Measurements from ENCODE around the gene ANTXR1.

ANTXR1 gene
- total RNA-seq, result 0 to 0.21 (median 0.05) reads per million in 3 experiments

DNA sequence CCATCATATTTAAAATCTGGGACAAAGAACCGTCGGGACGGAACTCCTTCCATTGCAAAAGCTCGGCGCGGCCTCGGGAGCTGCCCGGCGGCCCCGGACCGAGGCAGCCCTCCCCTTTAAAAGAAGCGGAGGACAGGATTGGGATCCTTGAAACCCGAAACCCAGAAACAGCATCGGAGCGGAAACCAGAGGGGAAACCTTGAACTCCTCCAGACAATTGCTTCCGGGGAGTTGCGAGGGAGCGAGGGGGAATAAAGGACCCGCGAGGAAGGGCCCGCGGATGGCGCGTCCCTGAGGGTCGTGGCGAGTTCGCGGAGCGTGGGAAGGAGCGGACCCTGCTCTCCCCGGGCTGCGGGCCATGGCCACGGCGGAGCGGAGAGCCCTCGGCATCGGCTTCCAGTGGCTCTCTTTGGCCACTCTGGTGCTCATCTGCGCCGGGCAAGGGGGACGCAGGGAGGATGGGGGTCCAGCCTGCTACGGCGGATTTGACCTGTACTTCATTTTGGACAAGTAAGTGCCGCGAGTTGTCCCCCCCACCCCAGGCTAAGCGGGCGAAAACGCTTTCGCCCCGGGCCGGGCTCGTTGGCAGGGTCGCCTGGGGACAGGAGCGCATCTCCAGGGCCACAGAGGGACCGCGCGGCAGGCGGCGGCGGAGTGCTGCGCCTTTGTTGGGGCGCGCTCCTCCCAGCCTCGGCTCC is at the start of gene ANTXR1:
Gene ANTXR1 (plus strand): TSS at position 38 of the 698 bp plus-strand sequence. CDS start 321 bp downstream, at position 359.
- DNase-seq, result no peak

DNA sequence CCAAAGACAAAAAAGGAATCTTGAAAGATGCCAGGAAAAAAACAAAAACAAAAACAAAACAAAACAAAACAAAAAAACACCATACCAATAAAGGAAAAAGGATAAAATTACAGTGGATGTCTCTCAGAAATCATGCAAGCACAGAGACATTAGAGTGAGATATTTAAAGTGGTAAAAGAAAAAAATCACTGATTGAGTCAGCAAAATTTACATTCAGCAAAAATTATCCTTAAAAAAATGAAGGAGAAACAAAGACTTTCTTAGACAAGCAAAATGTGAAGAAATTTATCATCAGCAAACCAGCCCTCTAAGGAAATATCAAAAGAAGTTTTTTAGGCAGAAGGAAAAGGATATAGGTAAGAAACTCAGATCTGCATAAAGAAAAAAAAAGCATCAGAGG is 48.7 kb upstream of the ANTXR1 start:
- DNase-seq, result no peak

DNA sequence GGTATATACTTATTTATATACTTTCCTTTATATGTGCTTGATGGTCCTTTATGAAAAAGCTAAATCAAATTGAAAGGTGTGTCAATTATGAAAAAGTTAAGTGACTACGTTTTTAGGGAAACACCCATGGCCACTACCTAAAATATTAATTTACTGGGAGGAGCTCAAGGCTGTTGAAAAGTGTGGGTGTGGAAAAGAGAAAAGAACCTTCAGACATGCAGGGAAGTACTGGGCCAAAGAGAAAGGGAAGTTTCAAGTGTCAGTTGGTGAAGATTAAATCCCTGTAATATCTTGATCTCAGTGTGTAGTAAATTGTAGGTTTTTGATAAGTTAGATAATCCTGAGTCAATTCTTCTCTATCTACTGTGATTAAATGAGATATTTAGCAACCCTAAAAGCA is 44.8 kb upstream of the ANTXR1 start:
- no peak for DNase-seq

DNA sequence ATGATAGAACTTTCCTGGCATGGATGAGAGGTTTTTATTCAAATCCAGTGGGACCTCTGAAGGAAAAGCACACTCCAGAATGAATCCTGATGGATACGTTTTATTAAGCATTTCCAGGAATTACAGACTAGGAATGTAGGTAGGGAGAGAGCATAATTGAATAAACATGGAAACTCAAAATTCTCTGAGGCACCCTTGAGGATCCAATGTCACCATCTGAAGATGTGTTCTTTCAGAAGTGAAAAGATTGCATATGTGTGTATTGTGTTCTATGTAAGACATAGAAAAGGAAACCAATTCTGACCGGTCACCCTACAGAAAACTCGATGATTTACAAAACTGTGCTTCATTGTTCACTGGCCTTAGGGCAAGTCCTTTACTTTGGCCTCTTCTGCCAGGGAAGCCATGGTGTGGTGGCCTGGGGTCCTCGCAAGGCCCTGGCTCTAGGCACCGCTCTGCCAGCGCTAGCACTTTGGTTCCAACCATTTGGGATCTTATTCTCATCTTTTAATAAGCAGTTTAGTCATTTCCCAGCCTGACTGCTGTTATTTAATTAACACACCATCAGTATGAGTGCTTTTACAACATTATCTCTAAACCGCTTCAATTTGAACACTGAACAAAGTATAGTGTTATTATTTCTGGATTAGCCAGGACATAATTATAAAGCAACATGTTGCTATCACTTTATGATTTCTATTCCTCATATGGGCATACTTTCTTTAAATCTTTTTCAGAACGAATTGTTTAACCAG is 43.1 kb upstream of the ANTXR1 start:
- DNase-seq, result no peak

DNA sequence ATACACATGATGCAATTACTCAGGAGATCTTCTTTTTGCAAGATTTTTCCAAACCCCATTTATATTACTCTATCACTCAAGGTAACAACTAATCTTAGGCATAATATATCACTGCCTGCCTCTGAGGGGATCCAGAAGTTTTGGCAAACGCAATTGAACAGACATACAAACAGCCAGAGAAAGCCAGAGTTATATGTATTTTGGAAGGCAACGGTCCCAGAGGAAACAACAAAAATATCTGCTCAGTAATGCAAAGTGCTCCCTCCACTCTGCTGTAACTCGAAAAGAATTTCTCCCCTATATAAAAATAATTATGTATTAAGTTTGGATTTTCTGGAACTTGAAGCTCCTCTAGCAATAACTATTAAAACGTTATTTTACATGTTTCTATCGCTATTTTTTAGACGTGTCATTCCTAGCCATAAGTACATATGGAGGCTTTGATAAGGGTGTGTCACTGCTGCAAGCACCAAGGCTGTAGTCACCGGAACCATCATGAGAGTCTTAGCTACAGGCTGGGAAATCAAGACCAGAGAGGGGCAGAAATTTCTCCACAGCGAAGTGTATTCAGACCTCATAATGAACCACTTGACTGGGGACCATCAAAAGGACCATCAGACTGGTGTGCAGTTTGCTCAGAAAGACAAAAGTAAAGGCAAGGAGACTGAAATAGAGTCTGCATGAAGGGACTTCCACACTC is 42.3 kb upstream of the ANTXR1 start:
- no peak for DNase-seq

DNA sequence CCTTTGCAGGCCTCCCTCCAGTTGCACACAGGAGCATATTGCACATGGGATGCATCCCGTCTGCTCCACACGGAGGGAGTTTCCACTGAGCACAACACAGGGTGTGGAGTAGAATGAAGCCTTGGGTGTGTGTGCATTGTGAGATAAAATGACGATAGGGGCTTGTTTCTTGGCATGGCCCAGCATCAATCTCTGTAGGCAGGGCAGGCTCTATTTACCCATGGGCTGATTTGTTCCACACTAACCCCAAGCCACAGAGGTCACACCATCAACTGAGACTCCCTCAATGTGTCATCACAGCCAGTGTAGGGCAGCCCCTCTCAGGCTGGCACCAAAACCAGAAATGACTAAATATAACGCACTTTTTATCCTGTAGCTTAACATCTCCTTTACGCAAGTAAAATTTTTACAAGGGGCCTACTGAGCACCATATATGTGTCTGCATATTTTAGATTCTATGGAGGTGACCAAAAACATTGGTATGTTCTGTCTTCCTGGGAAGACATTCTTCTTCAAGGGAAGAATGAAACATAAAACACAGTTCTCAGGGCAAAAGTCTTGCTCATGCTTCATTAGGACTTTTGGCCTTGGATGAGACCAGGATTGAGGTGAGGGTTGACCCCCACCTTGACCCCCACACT is 41.3 kb upstream of the ANTXR1 start:
- DNase-seq, result no peak

DNA sequence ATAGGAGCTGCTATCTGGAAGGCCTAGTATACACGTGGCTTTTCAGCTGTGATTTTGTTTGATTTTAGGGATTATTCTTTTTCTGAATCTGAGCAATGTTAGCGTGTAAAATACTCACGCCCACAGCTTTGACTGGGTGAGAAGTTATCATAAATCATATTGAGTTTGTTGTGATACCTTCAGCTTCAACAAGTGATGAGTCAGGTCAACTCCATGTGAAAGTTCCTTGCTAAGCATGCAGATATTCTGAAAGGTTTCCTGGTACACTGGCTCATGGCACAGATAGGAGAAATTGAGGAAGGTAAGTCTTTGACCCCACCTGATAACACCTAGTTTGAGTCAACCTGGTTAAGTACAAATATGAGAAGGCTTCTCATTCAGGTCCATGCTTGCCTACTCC is 38.7 kb upstream of the ANTXR1 start, which contains the start of gene GKN1:
Gene GKN1 (plus strand): TSS at position 386 of the 400 bp plus-strand sequence. CDS start 42 bp downstream, outside the sequence.
- no peak for DNase-seq

DNA sequence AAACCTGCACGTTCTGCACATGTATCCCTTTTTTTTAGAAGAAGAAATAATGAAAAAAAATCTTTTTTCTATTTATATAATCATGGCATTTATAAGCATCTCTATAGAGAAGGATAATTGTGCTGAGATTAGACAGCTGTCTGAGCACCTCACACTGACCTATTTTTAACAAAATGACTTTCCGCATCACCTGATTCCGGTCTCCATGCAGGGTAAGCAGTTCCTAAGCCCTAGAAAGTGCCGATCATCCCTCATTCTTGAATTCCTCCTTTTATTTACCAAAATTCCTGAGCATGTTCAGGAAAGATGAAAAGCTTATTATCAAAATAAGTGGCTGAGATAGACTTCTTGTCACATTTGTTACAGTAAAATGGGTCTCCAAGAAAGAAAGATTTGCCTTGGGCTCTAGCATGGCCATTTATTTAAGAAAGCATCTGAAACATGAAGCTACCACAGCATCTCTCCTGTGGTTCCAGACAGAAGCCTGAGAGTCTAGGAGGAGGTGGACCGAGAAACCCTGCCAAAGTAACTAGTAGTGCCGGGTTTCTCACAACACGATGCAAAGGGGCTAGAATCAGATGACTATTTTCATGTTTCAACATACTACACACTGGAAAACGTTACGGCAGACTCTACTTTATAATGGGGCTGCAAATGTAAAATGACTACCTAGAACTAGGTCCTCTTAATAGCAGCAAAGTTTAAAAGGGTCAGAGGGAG is 37.9 kb upstream of the ANTXR1 start:
- DNase-seq, result no peak

DNA sequence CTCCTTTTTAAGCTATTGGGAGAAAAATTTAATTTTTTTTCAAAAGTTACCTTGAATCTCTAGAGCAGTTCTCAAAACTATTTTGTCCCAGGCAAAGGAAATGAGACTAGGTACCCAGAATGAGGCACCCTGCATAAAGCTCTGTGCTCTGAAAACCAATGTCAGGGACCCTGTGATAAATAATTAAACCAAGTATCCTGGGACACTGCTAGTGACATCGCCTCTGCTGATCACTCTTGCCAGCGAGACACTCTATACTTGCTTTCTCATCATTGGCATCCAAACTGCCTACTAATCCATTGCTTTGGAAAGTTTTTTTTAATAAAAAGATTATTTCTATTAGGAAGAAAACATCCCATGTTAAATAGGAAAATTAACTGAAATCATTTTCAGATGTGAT is 37.1 kb upstream of the ANTXR1 start:
- DNase-seq, result no peak

DNA sequence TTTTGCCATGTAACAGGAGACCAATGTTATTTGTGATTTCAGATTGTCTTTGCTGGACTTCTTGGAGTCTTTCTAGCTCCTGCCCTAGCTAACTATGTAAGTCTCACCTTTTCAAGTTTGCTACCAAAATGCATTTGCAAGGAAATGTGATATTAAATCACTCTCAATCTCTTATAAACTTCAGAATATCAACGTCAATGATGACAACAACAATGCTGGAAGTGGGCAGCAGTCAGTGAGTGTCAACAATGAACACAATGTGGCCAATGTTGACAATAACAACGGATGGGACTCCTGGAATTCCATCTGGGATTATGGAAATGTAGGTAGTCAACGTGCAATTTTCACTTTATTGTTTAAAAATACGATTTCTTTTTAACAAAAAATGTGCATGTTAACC is 35.5 kb upstream of the ANTXR1 start:
- no peak for DNase-seq

DNA sequence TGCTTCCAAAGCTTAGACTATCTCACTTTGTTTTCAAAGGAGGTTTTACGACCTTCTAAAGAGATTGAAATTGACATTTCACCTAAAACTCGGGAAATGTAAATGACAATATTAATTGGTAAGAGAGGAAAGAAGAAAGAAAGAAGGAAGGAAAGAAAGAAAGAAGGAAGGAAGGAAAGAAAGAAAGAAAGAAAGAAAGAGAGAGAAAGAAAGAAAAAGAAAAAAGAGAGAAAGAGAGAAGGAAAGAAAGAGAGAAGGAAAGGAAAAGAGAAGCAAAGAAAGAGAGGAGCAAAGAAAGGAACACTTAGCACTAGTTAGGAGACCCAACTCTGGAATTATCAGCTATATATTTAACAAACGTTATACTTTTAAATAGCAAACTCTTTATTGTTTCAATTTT is 34.9 kb upstream of the ANTXR1 start:
- no peak for DNase-seq

DNA sequence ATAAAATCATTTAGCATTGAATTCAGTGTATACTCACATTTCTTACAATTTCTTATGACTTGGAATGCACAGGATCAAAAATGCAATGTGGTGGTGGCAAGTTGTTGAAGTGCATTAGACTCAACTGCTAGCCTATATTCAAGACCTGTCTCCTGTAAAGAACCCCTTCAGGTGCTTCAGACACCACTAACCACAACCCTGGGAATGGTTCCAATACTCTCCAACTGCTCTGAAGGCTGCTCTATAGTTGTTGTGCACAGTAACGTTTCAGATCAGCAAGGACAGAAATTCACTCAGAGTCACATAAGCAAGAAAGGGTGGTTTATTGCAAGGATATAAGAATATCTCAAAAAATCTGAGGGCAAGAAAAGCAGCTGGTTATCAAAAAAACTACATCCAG is 32.0 kb upstream of the ANTXR1 start:
- DNase-seq, result no peak

DNA sequence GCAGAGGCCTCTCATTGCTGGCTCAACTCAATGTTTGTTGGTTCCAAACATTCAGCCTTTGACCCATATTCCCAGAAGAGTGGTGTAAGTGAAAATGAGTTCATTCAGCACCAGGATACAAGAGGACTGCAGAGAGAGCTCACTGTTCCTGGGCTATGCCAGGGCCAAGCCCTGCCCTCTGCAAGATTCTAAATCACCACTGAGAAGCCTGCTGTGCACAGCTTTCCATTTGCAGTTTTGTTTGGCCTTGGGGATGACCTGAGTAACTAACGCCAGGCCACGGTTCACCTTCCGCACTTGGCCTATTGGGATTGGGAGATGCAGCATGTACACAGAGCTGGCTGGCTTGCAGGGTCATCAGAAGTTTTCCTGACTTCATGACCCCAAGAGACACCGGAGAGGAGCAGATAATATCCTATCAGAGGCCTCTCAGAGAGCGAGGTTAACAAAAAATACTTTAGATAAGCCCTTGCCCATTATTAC is 25.9 kb upstream of the ANTXR1 start:
- DNase-seq, result no peak

DNA sequence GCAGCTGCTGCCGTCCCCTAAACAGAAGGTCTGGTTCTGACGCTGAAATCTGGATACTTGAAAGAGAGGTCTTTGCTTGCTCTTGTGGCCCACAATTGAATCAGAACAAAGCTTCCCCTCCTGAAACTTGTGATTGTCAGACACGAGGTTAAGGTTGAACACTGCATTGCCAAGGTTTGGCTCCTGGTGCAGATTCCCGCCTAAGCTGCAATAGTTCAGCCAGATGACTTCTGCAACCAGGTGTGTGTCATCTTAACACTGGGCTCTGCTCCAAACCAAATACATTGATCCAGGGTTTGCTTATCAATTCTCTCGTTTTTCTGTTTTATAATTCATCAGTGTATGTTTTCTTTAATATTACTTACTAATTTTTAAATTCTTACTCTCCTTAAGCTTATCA is 23.9 kb upstream of the ANTXR1 start:
- no peak for DNase-seq

DNA sequence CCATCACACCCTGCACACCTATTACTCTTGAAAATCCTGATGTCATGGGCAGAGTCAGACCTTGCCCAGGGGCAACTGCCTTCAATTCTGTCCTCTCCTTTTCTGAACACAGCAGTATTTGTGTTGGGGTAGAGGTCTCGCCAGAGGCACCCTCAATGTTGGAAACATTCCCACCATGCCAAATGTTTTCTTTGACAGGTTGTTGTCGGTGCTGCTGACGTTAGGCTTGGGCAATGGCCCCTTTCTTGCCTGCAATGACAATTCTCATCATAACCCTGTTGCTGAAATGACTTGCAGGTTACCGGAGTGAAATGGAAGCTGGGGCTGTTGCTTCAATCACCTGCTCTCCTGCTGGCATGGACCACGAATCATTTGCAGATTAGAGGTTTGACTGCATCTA is 20.6 kb upstream of the ANTXR1 start:
- DNase-seq, result no peak

DNA sequence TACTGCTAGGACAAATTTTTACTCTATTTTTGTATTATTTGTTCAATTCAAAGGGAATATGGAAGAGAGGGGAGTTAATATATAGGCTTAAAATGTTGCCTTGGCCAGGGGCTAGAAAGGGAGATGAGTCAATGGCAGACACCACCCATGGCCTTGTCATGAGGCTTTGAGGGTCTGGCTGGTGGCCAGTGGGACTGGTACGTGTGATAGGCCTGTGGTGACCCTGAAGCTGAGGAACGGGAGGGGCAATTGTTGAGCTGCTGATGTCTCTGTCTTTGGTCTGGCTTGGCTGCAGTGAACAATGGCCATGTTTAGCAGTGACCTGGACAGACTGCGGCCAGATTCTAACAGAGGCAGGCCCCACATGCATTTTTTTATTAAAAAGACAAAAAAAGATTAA is 20.0 kb upstream of the ANTXR1 start:
- DNase-seq, result no peak

DNA sequence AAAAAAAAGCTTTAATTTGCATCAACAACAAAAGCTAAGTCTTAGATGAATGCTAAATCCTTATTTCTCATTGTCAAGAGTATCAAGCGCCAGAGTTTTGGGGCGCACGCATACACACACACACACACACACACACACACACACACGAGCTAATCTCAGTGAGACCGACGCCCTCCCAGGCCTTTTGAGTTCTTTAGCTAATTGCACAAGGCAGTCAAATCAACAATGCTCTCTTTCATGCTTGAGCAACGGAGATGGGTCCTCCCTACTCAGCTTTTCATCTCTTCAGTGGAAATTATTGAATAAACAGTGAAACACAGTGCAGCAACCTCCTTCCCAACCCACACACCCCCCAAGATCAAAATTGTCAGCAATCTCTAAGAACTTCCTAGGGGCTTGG is 19.3 kb upstream of the ANTXR1 start:
- DNase-seq, result no peak

DNA sequence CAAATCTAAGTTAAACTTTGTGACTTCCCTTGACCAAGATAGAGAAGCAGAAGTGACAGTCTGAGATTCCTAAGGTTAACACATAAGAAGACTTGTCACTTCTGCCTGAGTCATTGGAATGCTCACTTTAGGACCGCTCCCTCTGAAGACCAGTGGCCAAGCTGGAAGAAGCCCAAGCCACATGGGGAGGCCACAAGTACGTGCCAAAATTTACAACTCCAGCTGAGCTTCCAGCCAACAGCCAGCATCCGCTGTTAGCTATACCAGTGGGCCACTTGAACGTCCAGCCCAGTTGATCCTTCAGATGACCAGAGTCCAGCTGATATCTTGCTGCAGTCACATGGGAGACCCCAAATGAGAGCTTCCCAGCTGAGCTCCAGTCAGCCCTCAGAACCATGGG is 18.1 kb upstream of the ANTXR1 start:
- no peak for DNase-seq

DNA sequence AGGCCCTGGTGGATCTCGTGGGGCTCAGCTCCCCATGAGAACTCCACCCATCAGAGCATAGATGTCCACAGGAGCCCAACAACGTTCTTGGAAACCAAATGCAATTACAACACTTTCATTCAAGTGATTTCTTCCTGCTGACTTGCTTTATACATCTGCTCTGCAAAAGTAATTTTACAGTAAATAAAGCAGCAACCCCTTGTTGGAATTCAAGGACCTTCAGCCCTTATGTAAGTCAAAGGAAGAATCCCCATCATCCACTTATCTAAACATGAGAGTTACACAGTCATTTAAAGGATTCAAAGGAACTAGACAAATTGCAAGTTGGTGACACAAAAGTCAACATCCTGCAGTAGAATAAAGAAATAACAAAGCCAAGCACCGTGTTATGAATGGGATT is 17.1 kb upstream of the ANTXR1 start:
- DNase-seq, result no peak

DNA sequence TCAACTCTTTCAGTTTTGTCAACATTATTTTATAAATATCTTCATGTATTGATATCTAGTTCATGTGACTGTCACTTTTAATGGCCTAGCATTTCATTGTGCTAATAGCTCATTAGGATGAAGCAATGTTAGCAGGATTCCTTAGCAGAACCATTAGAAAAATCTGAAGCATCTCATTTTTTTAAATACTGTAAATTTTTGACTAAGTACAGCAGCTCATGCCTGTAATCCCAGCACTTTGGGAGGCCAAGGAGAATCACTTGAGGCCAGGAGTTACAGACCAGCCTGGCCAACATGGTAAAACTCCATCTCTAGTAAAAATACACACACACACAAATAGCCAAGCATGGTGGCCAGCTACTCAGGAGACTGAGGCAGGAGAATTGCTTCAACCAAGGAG is 15.6 kb upstream of the ANTXR1 start:
- no peak for DNase-seq

DNA sequence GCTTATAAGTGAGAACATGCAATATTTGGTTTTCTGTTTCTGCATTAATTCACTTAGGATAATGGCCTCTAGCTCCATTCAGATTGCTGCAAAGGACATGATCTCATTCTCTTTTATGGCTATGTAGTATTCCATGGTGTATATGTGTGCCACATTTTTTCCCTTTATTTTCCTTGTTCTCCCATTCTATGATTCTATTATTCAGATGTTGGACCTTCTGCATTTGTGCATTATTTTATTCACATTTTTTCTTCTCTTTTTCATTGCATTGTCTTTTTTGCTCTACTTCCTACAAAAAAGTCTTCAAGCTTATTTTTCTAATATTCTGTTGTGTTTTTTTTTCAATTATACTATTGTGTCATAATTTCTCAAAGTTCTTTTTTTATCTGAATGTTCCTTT is 11.1 kb upstream of the ANTXR1 start:
- no peak for DNase-seq

DNA sequence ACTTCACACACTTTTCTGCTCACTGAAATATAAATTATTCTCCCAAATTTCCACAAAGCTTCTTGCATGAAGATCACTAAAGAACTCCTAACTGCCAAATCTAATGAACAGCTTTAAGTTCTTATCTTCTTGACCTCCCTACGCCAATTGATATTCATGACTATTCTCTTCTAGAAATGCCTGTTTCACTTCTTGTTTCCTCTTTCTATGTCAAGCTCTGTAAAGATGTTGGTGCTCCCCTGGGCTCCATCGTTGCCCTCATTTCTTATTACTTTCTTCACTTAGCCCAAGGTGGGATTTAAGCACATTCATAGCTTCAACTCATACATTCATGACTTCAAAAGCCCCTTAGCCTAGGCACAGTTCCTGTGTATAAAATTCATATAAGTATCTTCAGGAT is 9.2 kb upstream of the ANTXR1 start:
- no peak for DNase-seq
